Adipose tissue (tissue), 3 donors: ENCODE data around the gene PIK3CD. TPM values are rescaled to one million over a fixed set of nuclear protein-coding genes. Genes with fewer than 3 reads are reported as not detected.

Source experiments
- H3K27ac ChIP-seq: one replicate; pipeline ENCODE4 v1.5.1; 2013; ENCODE audit warnings: low read depth, low read length
- WGBS, 3 donors: extraction: QIAGEN DNeasy Blood & Tissue Kit; methylation state at CpG; one replicate each; pipeline ENCODE4 v1.1.7; 2013; 5-methylcytosine and 5-hydroxymethylcytosine counted together
- polyA plus RNA-seq, 3 donors: library from polyadenylated mRNA; stranded (reverse); fragments of 200-250 nt; gene quantifications; one replicate each; pipeline ENCODE4 v1.2.3, GENCODE V29; 2013
- donor health status: healthy with polysubstance abuse.
- donor health status: Bipolar disorder and iron deficiency.
- donor health status: healthy.

PIK3CD gene
- polyA plus RNA-seq, 3 donors = 2.4 to 7.0 (median 7.0) TPM

DNA sequence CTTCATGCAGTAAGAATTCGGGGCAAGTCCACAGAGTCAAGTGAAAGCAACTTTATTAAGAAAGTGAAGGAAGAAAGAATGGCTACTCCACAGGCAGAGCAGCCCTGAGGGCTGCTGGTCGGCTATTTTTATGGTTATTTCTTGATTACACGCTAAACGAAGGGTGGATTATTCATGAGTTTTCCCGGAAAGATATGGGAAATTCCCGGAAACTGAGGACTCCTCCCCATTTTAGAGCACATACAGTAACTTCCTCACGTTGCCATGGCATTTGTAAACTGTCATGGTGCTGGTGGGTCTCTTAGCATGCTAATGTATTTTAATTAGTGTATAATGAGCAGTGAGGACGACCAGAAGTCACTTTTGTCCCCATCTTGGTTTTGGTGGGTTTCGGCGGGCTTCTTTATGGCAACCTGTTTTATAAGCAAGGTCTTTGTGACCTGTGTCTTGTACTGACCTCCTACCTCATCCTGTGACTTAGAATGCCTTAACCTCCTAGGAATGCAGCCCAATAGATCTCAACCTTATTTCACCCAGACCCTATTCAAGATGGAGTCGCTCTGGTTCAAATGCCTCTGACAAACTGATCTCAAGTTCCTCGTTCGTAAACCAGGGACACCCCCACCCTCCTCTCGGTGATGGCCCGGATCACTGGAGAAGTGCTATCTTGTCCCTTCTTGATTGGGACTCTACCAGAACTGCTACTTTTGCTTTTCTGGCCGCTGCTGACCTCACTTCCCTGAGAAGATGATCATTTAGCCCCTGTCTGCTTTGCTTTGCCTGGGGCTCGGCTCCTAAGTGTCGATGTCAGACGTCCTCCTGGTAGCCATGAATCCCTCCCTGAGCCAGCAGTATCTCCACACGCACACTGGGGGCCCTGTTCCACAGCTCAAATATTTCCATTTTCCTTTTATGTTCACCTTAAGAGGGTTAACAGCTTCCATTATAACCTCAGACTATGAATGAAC, 123.5 kb downstream of the PIK3CD start:
- no peak overlapping the region for H3K27ac ChIP-seq
- WGBS, 3 donors = 91% methylated on average over 20 of the region's 20 CpGs

DNA sequence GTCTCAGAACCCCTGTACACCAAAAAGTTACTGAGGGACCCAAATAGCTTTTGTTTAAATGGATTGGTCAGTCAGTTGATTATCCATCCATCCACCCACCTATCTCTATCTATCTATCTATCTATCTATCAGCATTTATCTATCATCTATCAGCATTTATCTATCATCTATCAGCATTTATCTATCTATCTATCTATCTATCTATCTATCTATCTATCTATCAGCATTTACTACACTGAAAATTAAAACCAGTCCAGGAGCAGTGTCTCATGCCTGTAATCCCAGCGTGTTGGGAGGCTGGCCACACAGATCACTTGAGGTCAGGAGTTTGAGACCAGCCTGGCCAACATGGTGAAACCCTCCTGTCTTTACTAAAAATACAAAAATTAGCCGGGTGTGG, 125.2 kb downstream of the PIK3CD start:
- WGBS, 3 donors = 96 to 100% (median 97%) methylated on average over 2 of the region's 2 CpGs
- H3K27ac ChIP-seq = no peak overlapping the region

Other genes starting within 250 kb of the PIK3CD start
- 1 to 10 TPM; 2.7 to 9.7 (median 7.4) TPM for gene SLC25A33, start 112.3 kb upstream of the PIK3CD start, polyA plus RNA-seq
- gene TMEM201, start 62.8 kb upstream of the PIK3CD start, polyA plus RNA-seq = 1 to 10 TPM; 3.1 to 7.4 (median 4.4) TPM
- gene CLSTN1, start 172.2 kb downstream of the PIK3CD start, polyA plus RNA-seq = 10 to 100 TPM; 23.2 to 28.8 (median 28.8) TPM